ENCODE data around the gene ADD1. TPM values are rescaled to one million over a fixed set of nuclear protein-coding genes. Genes with fewer than 3 reads are reported as not detected.

Gene ADD1
- total and polyA plus RNA-seq, 2 donors (not counting 1 experiment from before 2014, with no cell fraction given) = 302 to 383 TPM

- TF ChIP-seq EZH2 (IDR thresholded peaks at IDR 0.05; ENCODE audit: borderline replicate concordance, insufficient read depth, low read depth, low read length, poor library complexity, severe bottlenecking) = no peak
- TF ChIP-seq, protein P1, sequence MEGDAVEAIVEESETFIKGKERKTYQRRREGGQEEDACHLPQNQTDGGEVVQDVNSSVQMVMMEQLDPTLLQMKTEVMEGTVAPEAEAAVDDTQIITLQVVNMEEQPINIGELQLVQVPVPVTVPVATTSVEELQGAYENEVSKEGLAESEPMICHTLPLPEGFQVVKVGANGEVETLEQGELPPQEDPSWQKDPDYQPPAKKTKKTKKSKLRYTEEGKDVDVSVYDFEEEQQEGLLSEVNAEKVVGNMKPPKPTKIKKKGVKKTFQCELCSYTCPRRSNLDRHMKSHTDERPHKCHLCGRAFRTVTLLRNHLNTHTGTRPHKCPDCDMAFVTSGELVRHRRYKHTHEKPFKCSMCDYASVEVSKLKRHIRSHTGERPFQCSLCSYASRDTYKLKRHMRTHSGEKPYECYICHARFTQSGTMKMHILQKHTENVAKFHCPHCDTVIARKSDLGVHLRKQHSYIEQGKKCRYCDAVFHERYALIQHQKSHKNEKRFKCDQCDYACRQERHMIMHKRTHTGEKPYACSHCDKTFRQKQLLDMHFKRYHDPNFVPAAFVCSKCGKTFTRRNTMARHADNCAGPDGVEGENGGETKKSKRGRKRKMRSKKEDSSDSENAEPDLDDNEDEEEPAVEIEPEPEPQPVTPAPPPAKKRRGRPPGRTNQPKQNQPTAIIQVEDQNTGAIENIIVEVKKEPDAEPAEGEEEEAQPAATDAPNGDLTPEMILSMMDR (IDR thresholded peaks at IDR 0.05) = no peak
- H3K4me1 Mint-ChIP-seq = peaks cover 70% of the 10 kb centered on the region
- peak overlapping the region in 4 of 5 experiments; percentile 47 to 67 (median 60) for H3K4me3 ChIP-seq (ENCODE audit: control extremely low read depth in 1 of 5, extremely low read depth in 1 of 5, insufficient read depth in 1 of 5, low read depth in 2 of 5, low read length in 4 of 5)
- H2AFZ ChIP-seq (ENCODE audit: insufficient read depth, low read depth, low read length, poor library complexity, severe bottlenecking) = peak overlapping the region; percentile 24
- peaks cover 0 to under 1% (median 0%) of the 10 kb centered on the region in 3 donors for H3K9me3 ChIP-seq (ENCODE audit: control extremely low read depth in 1 of 3, control insufficient read depth in 2 of 3, insufficient read depth in 1 of 3, low read length in 2 of 3)
- POLR2A ChIA-PET = interaction anchor here (0.9 to 3.0 kb wide), 10 partner anchors 9 to 164 kb away, joined by 3 to 9 read pairs (median 4); no protein-coding TSS in a partner anchor
- CTCF ChIA-PET = interaction anchor here (1.1 to 1.9 kb wide), 4 partner anchors 11 to 64 kb away, joined by 4 to 6 read pairs (median 4); no protein-coding TSS in a partner anchor
- H3K27ac ChIP-seq (ENCODE audit: low read length in 2 of 2) = peak overlapping the region; percentile 76 to 83
- no peaks in the 10 kb centered on the region for H3K27me3 Mint-ChIP-seq
- DNase-seq = peak; percentile 57
- no peaks in the 10 kb centered on the region for H3K27me3 ChIP-seq (replicated peaks in 1 of 4; ENCODE audit: control extremely low read depth in 1 of 4, control insufficient read depth in 3 of 4, insufficient read depth in 4 of 4, low read length in 3 of 4)
- H3K36me3 ChIP-seq (replicated peaks in 1 of 2; ENCODE audit: control extremely low read depth in 1 of 2, control insufficient read depth in 1 of 2, extremely low read depth in 1 of 2, insufficient read depth in 2 of 2, low read length in 1 of 2) = peaks cover 0 to 7% of the 10 kb centered on the region in 2 experiments
- H3K27ac Mint-ChIP-seq = peak overlapping the region; percentile 90
- H4K20me1 ChIP-seq (ENCODE audit: control insufficient read depth, insufficient read depth, low read length, poor library complexity, severe bottlenecking) = peaks cover 29% of the 10 kb centered on the region
- H3K9ac ChIP-seq (ENCODE audit: low read length) = peak overlapping the region; percentile 63
- H3K9me3 Mint-ChIP-seq (ENCODE audit: insufficient read depth) = no peaks in the 10 kb centered on the region
- peak; percentile 19 for ATAC-seq (ENCODE audit: low read depth)
- 30% methylated on average over 21 of the region's 23 CpGs for WGBS (ENCODE audit: insufficient coverage)
- peaks cover 69 to 88% of the 10 kb centered on the region in 2 donors for H3K4me1 ChIP-seq (ENCODE audit: control insufficient read depth in 2 of 2, insufficient read depth in 2 of 2, low read length in 2 of 2)
- intact Hi-C loops (cut with micrococcal nuclease) = loop anchor here (2.0 kb wide), 1 partner anchor 15 kb away; no protein-coding TSS in a partner anchor
- H3K79me2 ChIP-seq (ENCODE audit: control insufficient read depth, insufficient read depth, low read length) = peaks cover 75% of the 10 kb centered on the region
- H3K4me2 ChIP-seq (replicated peaks; ENCODE audit: low read depth, low read length, poor library complexity, severe bottlenecking) = peak overlapping the region; percentile 86
- peak overlapping the region; percentile 83 for H3K4me3 Mint-ChIP-seq
Measured at GRCh38 chr4:2797545-2798305, 45.9 kb upstream of the ADD1 start.
